SH-SY5Y (cell line): ENCODE measurements around the gene KLHDC4.

ENCODE experiments used
- GATA2 ChIP-seq: IDR thresholded peaks from 2 replicates; pipeline ENCODE4 v1.6.1; 2011; ENCODE audit warnings: mild to moderate bottlenecking, low read depth, low read length
- GATA3 ChIP-seq: IDR thresholded peaks from 2 replicates; pipeline ENCODE4 v1.6.1; 2011; ENCODE audit warnings: low read depth, mild to moderate bottlenecking, low read length, moderate library complexity

The KLHDC4 gene

GRCh38 chr16:87762071-87762571, 3.7 kb downstream of the KLHDC4 start:
- TF ChIP-seq GATA3, result no peak
- TF ChIP-seq GATA2, result no peak

DNA sequence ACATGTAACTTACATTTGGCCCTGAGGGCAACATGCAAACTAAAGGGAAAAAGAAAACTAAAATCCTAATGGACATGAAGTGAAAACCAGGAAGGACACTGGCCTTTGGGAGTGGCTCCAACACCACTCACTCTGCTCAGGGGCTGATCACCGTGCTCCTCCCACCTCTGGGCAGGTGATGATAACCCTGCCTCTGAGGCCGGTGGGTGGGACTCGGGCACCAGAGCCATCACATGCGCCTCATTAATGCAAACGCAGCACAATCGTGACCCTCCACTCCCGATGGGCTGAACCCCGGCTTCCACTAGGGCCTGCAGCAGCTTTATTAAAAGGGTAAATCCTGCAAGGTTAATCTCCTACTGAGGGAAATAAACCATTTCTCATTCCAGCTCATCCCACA, 4.7 kb downstream of the KLHDC4 start:
- TF ChIP-seq GATA3 (no peak), GATA2 (no peak)

- TF ChIP-seq GATA3 (no peak), GATA2 (no peak)
Observed at GRCh38 chr16:87757841-87758426, 7.9 kb downstream of the KLHDC4 start.

DNA sequence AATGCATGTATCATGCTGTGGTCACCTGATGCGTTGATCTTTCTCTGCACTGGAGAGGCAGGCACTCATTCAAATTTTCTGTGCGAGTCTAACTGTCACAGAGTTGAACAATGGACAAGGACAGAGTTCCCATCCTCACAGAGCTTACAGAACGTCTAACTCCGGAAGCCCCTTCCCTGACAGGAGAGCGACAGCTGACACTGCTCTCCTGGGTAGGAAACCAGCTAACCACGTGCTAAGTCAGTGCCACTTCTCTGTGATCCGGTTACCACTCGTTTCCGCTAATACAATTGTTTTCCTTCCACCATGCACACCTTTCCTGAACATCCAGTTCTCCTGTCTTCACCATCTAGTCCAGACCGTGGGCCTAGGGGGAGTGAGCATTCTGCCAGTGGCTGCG, 11.3 kb downstream of the KLHDC4 start:
- TF ChIP-seq GATA3 (no peak), GATA2 (no peak)

DNA sequence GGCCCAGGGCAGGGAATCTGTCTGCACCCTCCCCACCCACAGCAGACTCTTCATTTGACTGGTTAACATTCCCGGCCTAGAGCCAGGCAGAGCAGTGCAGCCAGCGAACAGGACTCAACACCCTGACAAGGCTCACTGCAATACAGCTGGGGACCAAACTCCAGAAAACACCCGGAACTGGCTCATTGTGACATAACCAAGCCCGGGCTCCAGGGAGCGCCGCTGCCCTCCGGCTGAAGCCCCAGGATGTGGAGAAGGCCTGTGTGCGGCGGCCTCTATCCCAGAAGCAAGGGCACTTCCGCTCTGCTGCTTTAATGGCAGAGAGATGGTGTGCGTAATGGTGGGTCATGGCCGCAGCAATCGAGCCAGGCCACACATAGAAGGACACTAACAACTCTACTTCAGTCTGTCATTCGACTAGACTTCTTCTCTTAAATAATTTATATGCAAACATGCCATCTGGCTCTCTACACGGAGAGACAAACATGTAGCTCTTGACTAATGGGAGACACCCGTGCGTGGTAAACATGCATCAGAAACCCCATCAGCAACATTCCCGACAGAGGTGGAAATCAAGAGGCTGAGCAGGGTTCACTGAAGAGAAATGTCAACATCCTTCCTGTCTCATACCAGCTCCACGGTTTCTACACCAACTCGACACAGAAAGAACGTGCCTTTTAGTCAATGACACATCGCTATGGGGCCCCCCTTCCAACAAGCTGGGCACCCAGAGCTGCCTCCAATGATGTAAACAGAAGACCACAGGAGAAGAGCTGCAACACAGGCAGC, 18.0 kb downstream of the KLHDC4 start:
- TF ChIP-seq GATA3 (no peak), GATA2 (no peak)

GRCh38 chr16:87746178-87746577, 19.6 kb downstream of the KLHDC4 start:
- TF ChIP-seq GATA3 (no peak), GATA2 (no peak)

DNA sequence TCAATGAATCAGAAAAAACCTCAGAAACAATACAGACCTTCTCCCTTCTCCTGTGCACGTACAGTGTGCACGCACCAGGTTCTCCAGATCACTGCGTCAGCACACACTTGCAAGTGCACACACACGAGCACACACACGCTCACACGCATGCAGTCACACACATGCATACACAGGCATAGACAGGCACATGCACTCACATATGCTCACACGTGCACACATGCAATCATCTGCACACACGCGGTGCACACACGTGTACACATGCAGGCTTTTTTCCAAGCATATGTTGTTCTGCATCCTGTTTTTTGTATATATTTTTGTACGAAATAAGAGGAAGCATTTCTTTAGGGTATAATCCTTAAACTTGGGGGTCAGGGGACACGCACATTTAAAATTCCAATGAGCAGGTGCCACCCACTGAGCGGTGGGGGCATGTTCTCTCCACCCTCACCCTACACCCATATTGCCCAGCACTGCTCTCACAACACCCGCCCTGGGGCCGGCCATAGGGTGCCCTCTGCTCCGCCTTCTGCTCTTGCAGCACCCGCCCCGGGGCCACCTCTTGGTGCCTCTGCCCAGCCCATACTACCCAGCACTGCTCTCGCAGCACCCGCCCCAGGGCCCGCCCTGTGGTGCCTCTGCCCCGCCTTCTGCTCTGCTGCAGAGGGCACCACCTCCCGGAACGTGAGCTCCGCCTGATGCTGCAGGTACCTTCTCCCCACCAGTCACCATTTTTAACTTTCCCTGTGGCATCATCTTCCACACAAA, 20.9 kb downstream of the KLHDC4 start:
- TF ChIP-seq GATA3 (no peak), GATA2 (no peak)

GRCh38 chr16:87742781-87743490, 22.9 kb downstream of the KLHDC4 start:
- TF ChIP-seq GATA2, result no peak
- TF ChIP-seq GATA3, result no peak

- TF ChIP-seq GATA2, result no peak
- TF ChIP-seq GATA3, result no peak
Observed at GRCh38 chr16:87741700-87742415, 23.9 kb downstream of the KLHDC4 start.

GRCh38 chr16:87740909-87741424, 24.8 kb downstream of the KLHDC4 start:
- TF ChIP-seq GATA3, result no peak
- no peak for TF ChIP-seq GATA2

GRCh38 chr16:87740441-87740840, 25.3 kb downstream of the KLHDC4 start:
- TF ChIP-seq GATA3, result no peak
- TF ChIP-seq GATA2, result no peak

- TF ChIP-seq GATA3, result no peak
- TF ChIP-seq GATA2, result no peak
Observed at GRCh38 chr16:87739801-87740200, 26.0 kb downstream of the KLHDC4 start.

- no peak for TF ChIP-seq GATA2
- no peak for TF ChIP-seq GATA3
Observed at GRCh38 chr16:87736008-87736382, 29.8 kb downstream of the KLHDC4 start.
